PC-9 (cell line): ENCODE results near the gene C13orf42. TPM values are rescaled to one million over a fixed set of nuclear protein-coding genes. Genes with fewer than 3 reads are reported as not detected.
A peak's percentile ranks its signal among the peaks of the same experiment; 100 is the strongest.
"Not testable (repeated sequence)": the region's sequence is repeated elsewhere in the genome, so short reads cannot be mapped to it uniquely, and the experiment has no call there.

ENCODE experiments used
- BruUV-seq: library from RNA; stranded (reverse); fragments of 400-500 nt; replicated peaks from 2 replicates; lab custom pipeline; 2021; lab: Mats Ljungman, UMichigan
- CTCF ChIA-PET: fragments of 300-600 bp; sonication (Branson Sonifier 250); formaldehyde crosslinking; loops from one replicate; lab custom pipeline; 2022; ENCODE audit warnings: antibody characterized with exemption; lab: Charles Lee
- POLR2A ChIA-PET: fragments of 300-600 bp; sonication (Branson Sonifier 250); formaldehyde crosslinking; loops from one replicate; lab custom pipeline; 2022; ENCODE audit warnings: antibody characterized with exemption; ENCODE audit not compliant: unreplicated experiment; lab: Charles Lee
- DNase-seq, 2 experiments: peaks; one replicate each; pipeline versions ENCODE4 v3.0.0 to v3.0.0-alpha.2; 2015 to 2022; ENCODE audit warnings: mixed read lengths in 1 of 2
- H2AFZ ChIP-seq: fragments of 200-600 bp; sonication (generic); 2 replicates; pipeline ENCODE4 v1.8.1; 2017; ENCODE audit warnings: antibody characterized with exemption
- H3F3A ChIP-seq: fragments of 200-600 bp; sonication (generic); 2 replicates; pipeline ENCODE4 v1.8.1; 2017; ENCODE audit warnings: antibody characterized with exemption, mild to moderate bottlenecking, low read depth; ENCODE audit not compliant: insufficient read depth
- H3K27ac ChIP-seq: fragments of 200-600 bp; sonication (generic); 2 replicates; pipeline ENCODE4 v1.6.1; 2016; ENCODE audit warnings: mixed run types
- H3K27me3 ChIP-seq: fragments of 200-600 bp; sonication (generic); 2 replicates; pipeline ENCODE4 v1.6.1; 2016; ENCODE audit warnings: low read depth, mixed run types; ENCODE audit not compliant: insufficient read depth
- H3K36me3 ChIP-seq: fragments of 200-600 bp; sonication (generic); 2 replicates; pipeline ENCODE4 v1.6.1; 2016; ENCODE audit warnings: low read depth, mixed run types
- H3K4me1 ChIP-seq: fragments of 200-600 bp; sonication (generic); replicated peaks from 2 replicates; pipeline ENCODE4 v1.6.1; 2016; ENCODE audit warnings: mixed run types; ENCODE audit not compliant: insufficient read depth
- H3K4me2 ChIP-seq: fragments of 200-600 bp; sonication (generic); 2 replicates; pipeline ENCODE4 v1.6.1; 2017; ENCODE audit warnings: mixed run types
- H3K4me3 ChIP-seq: fragments of 200-600 bp; sonication (generic); 2 replicates; pipeline ENCODE4 v1.6.1; 2016; ENCODE audit warnings: mixed run types
- H3K79me2 ChIP-seq: fragments of 200-600 bp; sonication (generic); 2 replicates; pipeline ENCODE4 v1.6.1; 2017; ENCODE audit warnings: low read depth, mixed run types
- H3K9me2 ChIP-seq: fragments of 200-600 bp; sonication (generic); 2 replicates; pipeline ENCODE4 v1.8.1; 2017; ENCODE audit warnings: mild to moderate bottlenecking; ENCODE audit not compliant: insufficient read depth
- H3K9me3 ChIP-seq: fragments of 200-600 bp; sonication (generic); 2 replicates; pipeline ENCODE4 v1.8.1; 2016; ENCODE audit warnings: low read depth; ENCODE audit not compliant: insufficient read depth
- H4K20me1 ChIP-seq: fragments of 200-600 bp; sonication (generic); 2 replicates; pipeline ENCODE4 v1.8.1; 2017; ENCODE audit not compliant: insufficient read depth
- CTCF ChIP-seq: fragments of 200-600 bp; sonication (generic); conservative IDR thresholded peaks from 2 replicates; pipeline ENCODE4 v1.6.1; 2017; ENCODE audit warnings: mixed run types, antibody characterized with exemption, mild to moderate bottlenecking, moderate library complexity
- EZH2 ChIP-seq: fragments of 200-600 bp; sonication (generic); IDR thresholded peaks from 2 replicates; pipeline ENCODE4 v1.8.0; 2017; ENCODE audit warnings: antibody characterized with exemption, low read depth
- intact Hi-C: fragments of 100-400 bp; cut with micrococcal nuclease; formaldehyde crosslinking; loops from one replicate; pipeline ENCODE4 v1.10.0; 2022; ENCODE audit not compliant: unreplicated experiment
- total RNA-seq: library from RNA; stranded (reverse); gene quantifications from 2 replicates; pipeline ENCODE4 v1.2.3, GENCODE V29; 2021

Gene C13orf42
- total RNA-seq, 1 experiment from 2014 or later, result not detected

GRCh38 chr13:51122868-51123566 is 11.9 kb upstream of the C13orf42 start:
- TF ChIP-seq EZH2 (no peak), CTCF (no peak)
- POLR2A ChIA-PET, result no interaction called here
- H3K27me3 ChIP-seq, result peaks cover 28% of the 10 kb centered on the region; the same call in 1 of the 2 replicates
- BruUV-seq, result no TSS peak
- no peaks in the 10 kb centered on the region for H4K20me1 ChIP-seq
- H3K79me2 ChIP-seq, result no peaks in the 10 kb centered on the region
- no peak overlapping the region for H3K4me2 ChIP-seq
- H3K9me2 ChIP-seq, result no peaks in the 10 kb centered on the region
- no peak overlapping the region for H2AFZ ChIP-seq
- no peaks in the 10 kb centered on the region for H3F3A ChIP-seq
- H3K36me3 ChIP-seq, result no peaks in the 10 kb centered on the region
- intact Hi-C loops, result no loop called here
- CTCF ChIA-PET, result no interaction called here
- no peak overlapping the region for H3K4me3 ChIP-seq
- H3K9me3 ChIP-seq, result no peaks in the 10 kb centered on the region
- DNase-seq, result no peak
- H3K4me1 ChIP-seq, result no peaks in the 10 kb centered on the region
- H3K27ac ChIP-seq, result no peak overlapping the region

DNA sequence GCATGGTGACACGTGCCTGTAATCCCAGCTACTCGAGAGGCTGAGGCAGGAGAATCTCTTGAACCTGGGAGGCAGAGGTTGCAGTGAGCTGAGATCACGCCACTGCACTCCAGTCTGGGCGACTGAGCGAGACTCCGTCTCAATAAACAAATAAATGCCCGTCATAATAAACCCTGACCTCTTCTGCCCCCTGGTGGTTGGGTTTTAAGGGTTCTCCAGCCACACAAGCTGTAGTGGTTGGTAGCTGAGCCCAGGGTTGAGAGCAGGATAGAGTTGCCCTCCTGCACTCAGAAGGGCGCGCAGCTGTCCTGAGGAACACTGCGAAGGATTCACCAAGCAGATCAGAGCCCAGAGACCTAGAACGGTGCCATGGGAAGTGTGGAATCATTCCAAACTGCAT is 9.8 kb upstream of the C13orf42 start:
- POLR2A ChIA-PET, H3K4me3 ChIP-seq, H4K20me1 ChIP-seq, H3K9me3 ChIP-seq, H3K27ac ChIP-seq, H3K9me2 ChIP-seq, BruUV-seq, H2AFZ ChIP-seq, H3K36me3 ChIP-seq, H3F3A ChIP-seq, H3K4me2 ChIP-seq, H3K4me1 ChIP-seq, intact Hi-C loops, H3K79me2 ChIP-seq: not testable (repeated sequence)
- DNase-seq, result peak in 1 of 2 experiments; percentile 49
- CTCF ChIA-PET, result interaction anchor here (0.5 kb wide), 1 partner anchor 221 kb away, joined by 3 read pairs; no protein-coding TSS in a partner anchor
- H3K27me3 ChIP-seq, result peaks cover 28% of the 10 kb centered on the region; the same call in 1 of the 2 replicates
- peak; percentile 72 for TF ChIP-seq CTCF

DNA sequence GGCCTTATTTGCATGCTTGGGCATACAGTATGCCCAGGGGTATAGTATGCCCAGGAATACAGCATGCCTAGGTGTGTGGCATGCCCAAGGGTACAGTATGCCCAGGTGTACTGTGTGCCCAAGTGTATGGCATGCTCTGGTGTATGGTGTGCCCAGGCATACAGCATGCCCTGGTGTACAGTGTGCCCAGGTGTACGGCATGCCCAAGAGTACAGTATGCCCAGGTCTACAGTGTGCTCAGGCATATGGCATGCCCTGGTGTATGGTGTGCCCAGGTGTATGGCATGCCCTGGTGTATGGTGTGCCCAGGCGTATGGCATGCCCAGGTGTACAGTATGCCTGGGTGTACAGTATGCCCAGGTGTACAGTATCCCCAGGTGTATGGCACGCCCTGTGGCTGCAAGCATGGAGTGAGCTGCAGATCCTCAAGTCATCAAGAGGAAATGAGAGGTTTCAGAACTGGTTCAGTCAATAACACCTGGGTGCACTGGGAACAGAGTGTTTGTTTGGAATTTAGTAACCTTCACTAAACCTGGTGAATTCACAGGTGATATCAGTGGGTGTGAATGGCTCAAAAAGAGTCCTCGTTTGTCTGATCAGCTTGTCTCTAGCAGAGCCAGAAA is 7.8 kb upstream of the C13orf42 start:
- Histone ChIP-seq H3F3A (no peaks in the 10 kb centered on the region), H3K27me3 (peaks cover 28% of the 10 kb centered on the region; the same call in 1 of the 2 replicates), H3K36me3 (no peaks in the 10 kb centered on the region), H3K4me3 (no peak overlapping the region), H3K9me3 (peaks cover 4% of the 10 kb centered on the region; the same call in 1 of the 2 replicates), H3K9me2 (no peaks in the 10 kb centered on the region), H3K4me2 (no peak overlapping the region), H2AFZ (no peak overlapping the region), H3K27ac (no peak overlapping the region), H3K79me2 (no peaks in the 10 kb centered on the region), H3K4me1 (no peaks in the 10 kb centered on the region), H4K20me1 (no peaks in the 10 kb centered on the region)
- ChIA-PET CTCF (no interaction called here), POLR2A (no interaction called here)
- intact Hi-C loops, result no loop called here
- no peak for DNase-seq
- no TSS peak for BruUV-seq
- TF ChIP-seq CTCF, result no peak
- TF ChIP-seq EZH2, result no peak
